NT2/D1 (cell line): ENCODE data around the gene GALK2.

Source experiments
- SUZ12 ChIP-seq: IDR thresholded peaks from 2 replicates; pipeline ENCODE4 v1.6.1; 2011; ENCODE audit not compliant: insufficient read length, insufficient read depth; ENCODE audit errors: extremely low read depth
- YY1 ChIP-seq: IDR thresholded peaks from 2 replicates; pipeline ENCODE4 v1.6.1; 2011; ENCODE audit not compliant: insufficient read length, insufficient read depth
- ZNF274 ChIP-seq: IDR thresholded peaks from 2 replicates; pipeline ENCODE4 v1.6.1; 2011; ENCODE audit warnings: mild to moderate bottlenecking, low read depth, low read length

DNA sequence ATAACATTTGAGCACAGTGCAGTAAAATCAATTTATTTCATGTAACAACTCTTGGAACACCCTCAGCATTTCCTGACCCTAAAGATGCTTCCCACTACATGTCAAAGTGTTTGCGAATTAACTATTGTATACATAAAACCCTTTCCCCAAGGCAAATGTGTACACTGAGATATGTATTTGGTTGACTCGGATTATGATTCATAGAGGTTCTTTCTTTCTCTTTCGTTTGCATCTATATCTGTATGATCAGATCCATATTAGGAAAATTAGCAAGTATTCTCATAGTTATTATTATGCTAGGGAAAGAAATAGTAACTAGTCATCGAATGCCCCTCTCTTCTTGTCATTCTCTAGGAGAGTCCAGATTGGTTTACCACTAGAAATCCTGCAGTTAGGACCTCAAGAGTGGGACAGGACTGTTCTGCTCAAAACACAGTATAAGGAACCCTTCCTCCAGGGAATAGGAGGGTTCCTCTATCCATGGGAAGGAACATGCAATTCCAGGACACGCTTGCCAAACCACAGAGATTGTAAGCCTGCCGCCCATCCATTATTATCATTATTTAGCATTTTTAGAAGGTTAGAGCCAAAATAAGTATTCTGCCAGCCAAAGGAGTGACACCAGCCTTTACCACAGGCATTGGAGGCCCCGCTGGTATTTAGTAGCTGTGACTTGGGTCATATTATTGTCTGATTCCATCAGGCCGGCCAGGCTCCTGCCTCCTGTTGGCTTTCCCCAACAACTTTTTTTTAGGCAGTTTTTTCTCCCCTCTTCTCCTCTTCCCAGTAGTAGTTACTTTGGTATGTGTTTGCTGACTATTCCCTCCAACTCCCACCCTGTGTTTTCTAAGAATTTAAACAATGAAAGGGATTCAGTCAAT is 100.7 kb downstream of the GALK2 start:
- TF ChIP-seq ZNF274 (no peak), SUZ12 (no peak), YY1 (no peak)
